Ishikawa (cell line): Measurements from ENCODE around the gene MLF1.

Experiments used
- CEBPB ChIP-seq: IDR thresholded peaks from 2 replicates; pipeline ENCODE4 v1.6.1; 2012
- CREB1 ChIP-seq: IDR thresholded peaks from 2 replicates; pipeline ENCODE4 v1.6.1; 2012; ENCODE audit warnings: low read depth
- EGR1 ChIP-seq: IDR thresholded peaks from 2 replicates; pipeline ENCODE4 v1.6.1; 2012
- EP300 ChIP-seq: IDR thresholded peaks from 2 replicates; pipeline ENCODE4 v1.6.1; 2012; ENCODE audit warnings: borderline replicate concordance
- FOXM1 ChIP-seq: IDR thresholded peaks from 2 replicates; pipeline ENCODE4 v1.6.1; 2012; ENCODE audit warnings: low read depth, borderline replicate concordance
- NFIC ChIP-seq: IDR thresholded peaks from 2 replicates; pipeline ENCODE4 v1.6.1; 2012
- RAD21 ChIP-seq: IDR thresholded peaks from 2 replicates; pipeline ENCODE4 v1.6.1; 2012; ENCODE audit warnings: low read depth
- TAF1 ChIP-seq: IDR thresholded peaks from 2 replicates; pipeline ENCODE4 v1.6.1; 2012; ENCODE audit warnings: low read depth, mild to moderate bottlenecking
- TCF12 ChIP-seq: IDR thresholded peaks from 2 replicates; pipeline ENCODE4 v1.6.1; 2012; ENCODE audit warnings: low read depth
- TEAD4 ChIP-seq: IDR thresholded peaks from 2 replicates; pipeline ENCODE4 v1.6.1; 2012
- YY1 ChIP-seq: IDR thresholded peaks from 2 replicates; pipeline ENCODE4 v1.6.1; 2012; ENCODE audit warnings: low read depth
- ZBTB7A ChIP-seq: IDR thresholded peaks from 2 replicates; pipeline ENCODE4 v1.6.1; 2012; ENCODE audit warnings: low read depth
- TF ChIP-seq, protein P1 (sequence below): IDR thresholded peaks from 2 replicates; pipeline ENCODE4 v1.6.1; 2012
- TF ChIP-seq, protein P2 (sequence below): IDR thresholded peaks from 2 replicates; pipeline ENCODE4 v1.6.1; 2012
- TF ChIP-seq, protein P3 (sequence below): IDR thresholded peaks from 2 replicates; pipeline ENCODE4 v1.6.1; 2012; ENCODE audit warnings: low read depth, mild to moderate bottlenecking

Gene MLF1

DNA sequence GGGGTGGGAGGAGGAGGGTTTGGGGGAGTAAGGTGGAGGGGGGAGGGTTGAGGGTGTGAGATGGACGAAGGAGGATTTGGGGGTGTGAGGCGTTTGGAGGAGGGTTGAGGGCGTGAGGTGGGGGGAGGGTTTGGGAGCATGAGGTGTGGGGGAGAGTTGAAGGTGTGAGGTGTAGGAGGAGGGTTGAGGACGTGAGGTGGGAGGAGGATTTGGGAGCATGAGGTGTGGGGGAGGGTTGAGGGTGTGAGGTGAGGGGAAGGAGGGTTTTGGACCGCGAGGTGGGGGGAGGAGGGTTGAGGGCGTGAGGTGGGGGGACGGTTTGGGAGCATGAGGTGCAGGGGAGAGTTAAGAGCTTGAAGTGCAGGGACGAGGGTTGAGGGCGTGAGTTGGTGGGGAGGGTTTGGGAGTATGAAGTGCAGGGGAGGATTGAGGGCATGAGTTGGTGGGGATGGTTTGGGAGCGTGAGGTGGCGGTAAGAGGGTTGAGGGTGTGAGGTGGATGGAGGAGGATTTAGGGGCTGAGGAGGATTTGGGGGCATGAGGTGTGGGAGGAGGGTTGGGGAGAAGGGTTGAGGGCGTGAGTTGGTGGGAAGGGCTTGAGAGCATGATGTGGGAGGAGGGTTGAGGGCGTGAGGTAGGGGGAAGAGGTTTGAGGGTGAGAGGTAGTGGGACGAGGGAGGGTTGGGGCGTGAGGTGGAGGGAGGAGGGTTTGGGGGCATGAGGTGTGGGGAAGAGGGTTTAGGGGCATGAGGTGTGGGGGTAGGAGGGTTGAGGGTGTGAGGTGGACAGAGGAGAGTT lies 1.2 kb downstream of the MLF1 start:
- TF ChIP-seq TEAD4 (no peak), CEBPB (no peak), FOXM1 (no peak), RAD21 (no peak)
- TF ChIP-seq, protein P1, sequence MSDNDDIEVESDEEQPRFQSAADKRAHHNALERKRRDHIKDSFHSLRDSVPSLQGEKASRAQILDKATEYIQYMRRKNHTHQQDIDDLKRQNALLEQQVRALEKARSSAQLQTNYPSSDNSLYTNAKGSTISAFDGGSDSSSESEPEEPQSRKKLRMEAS = 0 out of 2 replicates have a peak, but pooled peaks have one; percentile 27

GRCh38 chr3:158572766-158573060 lies 1.7 kb downstream of the MLF1 start:
- TF ChIP-seq, protein P2, sequence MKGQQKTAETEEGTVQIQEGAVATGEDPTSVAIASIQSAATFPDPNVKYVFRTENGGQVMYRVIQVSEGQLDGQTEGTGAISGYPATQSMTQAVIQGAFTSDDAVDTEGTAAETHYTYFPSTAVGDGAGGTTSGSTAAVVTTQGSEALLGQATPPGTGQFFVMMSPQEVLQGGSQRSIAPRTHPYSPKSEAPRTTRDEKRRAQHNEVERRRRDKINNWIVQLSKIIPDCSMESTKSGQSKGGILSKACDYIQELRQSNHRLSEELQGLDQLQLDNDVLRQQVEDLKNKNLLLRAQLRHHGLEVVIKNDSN = no peak
- TF ChIP-seq CEBPB (no peak), ZBTB7A (no peak), FOXM1 (no peak), RAD21 (no peak), TAF1 (no peak), EGR1 (no peak), EP300 (no peak), NFIC (no peak), TCF12 (no peak), YY1 (no peak), CREB1 (no peak), TEAD4 (no peak)
- TF ChIP-seq, protein P3, sequence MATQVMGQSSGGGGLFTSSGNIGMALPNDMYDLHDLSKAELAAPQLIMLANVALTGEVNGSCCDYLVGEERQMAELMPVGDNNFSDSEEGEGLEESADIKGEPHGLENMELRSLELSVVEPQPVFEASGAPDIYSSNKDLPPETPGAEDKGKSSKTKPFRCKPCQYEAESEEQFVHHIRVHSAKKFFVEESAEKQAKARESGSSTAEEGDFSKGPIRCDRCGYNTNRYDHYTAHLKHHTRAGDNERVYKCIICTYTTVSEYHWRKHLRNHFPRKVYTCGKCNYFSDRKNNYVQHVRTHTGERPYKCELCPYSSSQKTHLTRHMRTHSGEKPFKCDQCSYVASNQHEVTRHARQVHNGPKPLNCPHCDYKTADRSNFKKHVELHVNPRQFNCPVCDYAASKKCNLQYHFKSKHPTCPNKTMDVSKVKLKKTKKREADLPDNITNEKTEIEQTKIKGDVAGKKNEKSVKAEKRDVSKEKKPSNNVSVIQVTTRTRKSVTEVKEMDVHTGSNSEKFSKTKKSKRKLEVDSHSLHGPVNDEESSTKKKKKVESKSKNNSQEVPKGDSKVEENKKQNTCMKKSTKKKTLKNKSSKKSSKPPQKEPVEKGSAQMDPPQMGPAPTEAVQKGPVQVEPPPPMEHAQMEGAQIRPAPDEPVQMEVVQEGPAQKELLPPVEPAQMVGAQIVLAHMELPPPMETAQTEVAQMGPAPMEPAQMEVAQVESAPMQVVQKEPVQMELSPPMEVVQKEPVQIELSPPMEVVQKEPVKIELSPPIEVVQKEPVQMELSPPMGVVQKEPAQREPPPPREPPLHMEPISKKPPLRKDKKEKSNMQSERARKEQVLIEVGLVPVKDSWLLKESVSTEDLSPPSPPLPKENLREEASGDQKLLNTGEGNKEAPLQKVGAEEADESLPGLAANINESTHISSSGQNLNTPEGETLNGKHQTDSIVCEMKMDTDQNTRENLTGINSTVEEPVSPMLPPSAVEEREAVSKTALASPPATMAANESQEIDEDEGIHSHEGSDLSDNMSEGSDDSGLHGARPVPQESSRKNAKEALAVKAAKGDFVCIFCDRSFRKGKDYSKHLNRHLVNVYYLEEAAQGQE = no peak
- TF ChIP-seq, protein P1 = no peak

DNA sequence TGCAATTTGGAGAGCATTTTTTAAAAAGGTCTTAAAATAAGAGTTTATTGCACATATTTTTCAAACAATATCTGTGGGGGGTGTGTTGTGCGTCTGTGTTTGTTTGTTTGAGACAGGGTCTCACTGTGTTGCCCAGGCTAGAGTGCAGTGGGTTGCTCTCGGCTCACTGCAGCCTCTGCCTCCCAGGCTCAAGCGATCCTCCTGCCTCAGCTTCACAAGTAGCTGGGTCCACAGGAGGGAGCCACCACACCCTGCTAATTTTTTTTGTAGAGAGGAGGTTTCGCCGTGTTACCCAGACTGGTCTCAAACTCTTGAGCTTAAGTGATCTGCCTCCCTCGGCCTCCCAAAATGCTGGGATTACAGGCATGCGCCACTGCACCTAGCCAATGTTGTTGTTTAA lies 2.7 kb downstream of the MLF1 start:
- TF ChIP-seq RAD21 = no peak
- TF ChIP-seq, protein P3 = no peak
- no peak for TF ChIP-seq TEAD4
- TF ChIP-seq NFIC = no peak
- TF ChIP-seq FOXM1 = no peak
- no peak for TF ChIP-seq CEBPB
- no peak for TF ChIP-seq CREB1
- TF ChIP-seq YY1 = no peak
- TF ChIP-seq, protein P1 = no peak
- no peak for TF ChIP-seq ZBTB7A
- no peak for TF ChIP-seq TAF1
- no peak for TF ChIP-seq TCF12
- TF ChIP-seq EP300 = no peak
- no peak for TF ChIP-seq EGR1
- TF ChIP-seq, protein P2 = no peak

DNA sequence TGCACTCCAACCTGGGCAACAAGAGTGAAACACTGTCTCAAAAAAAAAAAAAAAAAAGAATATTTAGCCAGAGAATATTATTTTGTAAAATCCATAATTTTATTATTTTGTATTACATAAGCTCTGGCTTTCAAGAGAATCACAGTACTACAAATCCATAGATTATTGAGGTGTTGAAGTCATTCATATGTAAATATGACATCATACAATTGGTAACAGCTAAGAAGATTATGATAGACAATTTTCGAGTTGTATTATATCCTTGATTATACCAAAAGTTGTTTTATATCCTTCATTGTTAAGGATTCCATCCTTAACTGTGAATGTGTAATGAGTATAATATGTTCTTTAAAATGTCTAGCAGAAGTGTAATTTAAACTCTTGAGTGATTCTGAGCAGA lies 3.7 kb downstream of the MLF1 start:
- no peak for TF ChIP-seq TCF12
- TF ChIP-seq, protein P2 = no peak
- TF ChIP-seq RAD21 = no peak
- TF ChIP-seq CEBPB = no peak
- TF ChIP-seq YY1 = no peak

GRCh38 chr3:158590223-158590622 lies 19.2 kb downstream of the MLF1 start:
- TF ChIP-seq CREB1 = no peak
- TF ChIP-seq, protein P1 = no peak

DNA sequence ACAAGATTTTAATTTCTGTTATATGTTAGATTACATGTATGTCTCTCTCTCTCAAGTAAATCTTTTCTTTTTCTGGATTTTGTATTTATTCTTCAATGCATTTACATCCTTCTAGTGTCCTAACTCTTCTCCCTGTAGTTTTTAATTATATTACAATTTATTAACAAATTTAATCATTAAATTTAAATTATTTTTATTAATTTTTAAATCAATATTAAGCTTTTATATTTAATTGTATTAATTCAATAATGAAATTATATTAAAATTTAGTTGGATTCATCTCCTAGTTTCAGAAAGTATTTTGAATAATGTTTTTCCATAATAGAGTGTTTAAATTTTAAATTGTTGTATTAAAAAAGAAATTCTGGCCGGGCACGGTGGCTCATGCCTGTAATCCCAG lies 29.8 kb downstream of the MLF1 start:
- TF ChIP-seq TCF12 (no peak), CREB1 (no peak), YY1 (no peak)
- TF ChIP-seq, protein P2 = no peak
